GM19468 (cell line): ENCODE data around the gene IKZF2.

Experiments
- ATAC-seq: cut with Tn5 transposase; IDR thresholded peaks from one replicate; pipeline ENCODE4 v1.9.1; 2021; ENCODE audit warnings: mild to moderate bottlenecking, moderate library complexity, moderate number of reproducible peaks; ENCODE audit not compliant: unreplicated experiment; ENCODE audit errors: extremely low read depth

Gene IKZF2

GRCh38 chr2:213104092-213104902, 47.1 kb downstream of the IKZF2 start:
- no peak for ATAC-seq

GRCh38 chr2:213101692-213102460, 49.5 kb downstream of the IKZF2 start:
- ATAC-seq, result no peak

- ATAC-seq, result no peak
Observed at GRCh38 chr2:213101109-213101508, 50.3 kb downstream of the IKZF2 start.

- ATAC-seq, result no peak
Observed at GRCh38 chr2:213098612-213099011, 52.8 kb downstream of the IKZF2 start.

GRCh38 chr2:213091765-213092164, 59.6 kb downstream of the IKZF2 start:
- ATAC-seq, result no peak

- ATAC-seq, result no peak
Observed at GRCh38 chr2:213090772-213091171, 60.6 kb downstream of the IKZF2 start.

GRCh38 chr2:213089438-213089837, 62.0 kb downstream of the IKZF2 start:
- no peak for ATAC-seq

- ATAC-seq, result no peak
Observed at GRCh38 chr2:213087040-213087439, 64.4 kb downstream of the IKZF2 start.

- ATAC-seq, result no peak
Observed at GRCh38 chr2:213086571-213086970, 64.8 kb downstream of the IKZF2 start.

GRCh38 chr2:213086050-213086449, 65.4 kb downstream of the IKZF2 start:
- no peak for ATAC-seq

GRCh38 chr2:213085538-213085937, 65.9 kb downstream of the IKZF2 start:
- ATAC-seq, result no peak

GRCh38 chr2:213084261-213084660, 67.2 kb downstream of the IKZF2 start:
- ATAC-seq, result no peak

- ATAC-seq, result no peak
Observed at GRCh38 chr2:213080969-213081617, 70.3 kb downstream of the IKZF2 start.

GRCh38 chr2:213079756-213080155, 71.7 kb downstream of the IKZF2 start:
- ATAC-seq, result no peak

- ATAC-seq, result no peak
Observed at GRCh38 chr2:213078686-213079085, 72.7 kb downstream of the IKZF2 start.

GRCh38 chr2:213069531-213069930, 81.9 kb downstream of the IKZF2 start:
- no peak for ATAC-seq

GRCh38 chr2:213068676-213069359, 82.6 kb downstream of the IKZF2 start:
- ATAC-seq, result no peak

GRCh38 chr2:213067888-213068287, 83.5 kb downstream of the IKZF2 start:
- ATAC-seq, result no peak

- no peak for ATAC-seq
Observed at GRCh38 chr2:213066443-213066743, 85.0 kb downstream of the IKZF2 start.

GRCh38 chr2:213065583-213066442, 85.6 kb downstream of the IKZF2 start:
- ATAC-seq, result peak; percentile 29
